Measurements from ENCODE around the gene NR2C2AP.

GRCh38 chr19:19227217-19227616 lies 24.0 kb upstream of the NR2C2AP start:
- TF ChIP-seq L3MBTL2 (conservative IDR thresholded peaks at IDR 0.05) (no peak), NFRKB (IDR thresholded peaks at IDR 0.05) (no peak), FOXK2 (IDR thresholded peaks at IDR 0.05) (no peak), SP1 (IDR thresholded peaks at IDR 0.05) (no peak), SUZ12 (IDR thresholded peaks at IDR 0.05) (no peak), BHLHE40 (IDR thresholded peaks at IDR 0.05; ENCODE audit: borderline replicate concordance) (no peak), FOXM1 (IDR thresholded peaks at IDR 0.05; ENCODE audit: borderline replicate concordance) (no peak), TARDBP (IDR thresholded peaks at IDR 0.05) (no peak), ELF4 (IDR thresholded peaks at IDR 0.05) (no peak), ZNF384 (IDR thresholded peaks at IDR 0.05) (no peak), HDGF (IDR thresholded peaks at IDR 0.05; ENCODE audit: borderline replicate concordance) (no peak), PKNOX1 (IDR thresholded peaks at IDR 0.05) (no peak), FOXA1 (IDR thresholded peaks at IDR 0.05) (no peak), LEF1 (IDR thresholded peaks at IDR 0.05; ENCODE audit: borderline replicate concordance) (no peak)

Data from HEK293T (cell line).